ENCODE results near the gene SPG11.
"Not testable (repeated sequence)": the region's sequence is repeated elsewhere in the genome, so short reads cannot be mapped to it uniquely, and the experiment has no call there.

Gene SPG11

GRCh38 chr15:44673639-44674038, 10.2 kb upstream of the SPG11 start:
- DNase-seq = no peak

- DNase-seq = no peak
Observed at GRCh38 chr15:44670087-44670950, 6.9 kb upstream of the SPG11 start.

- no peak for DNase-seq
Observed at GRCh38 chr15:44668921-44669320, 5.5 kb upstream of the SPG11 start.

DNA sequence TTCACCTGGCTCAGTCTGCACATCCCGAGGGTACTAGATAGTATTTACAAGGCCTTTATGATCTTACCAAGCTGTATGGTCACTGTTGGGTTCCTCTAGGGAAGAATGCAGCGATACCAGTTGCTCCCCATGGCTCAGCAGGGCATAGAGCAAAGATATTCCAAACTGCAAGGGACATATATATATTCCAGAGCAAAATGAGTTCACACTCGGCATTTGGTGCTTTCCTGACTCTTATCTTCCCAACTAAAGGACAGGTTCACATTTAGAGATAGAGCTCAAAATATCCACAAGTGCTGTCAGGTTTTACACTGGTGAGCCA, 3.5 kb upstream of the SPG11 start:
- no peak for DNase-seq

- DNase-seq = no peak
Observed at GRCh38 chr15:44666210-44667038, 3.0 kb upstream of the SPG11 start.

- peak; percentile 84 for DNase-seq
Observed at GRCh38 chr15:44662478-44663409, 718 bp downstream of the SPG11 start.

DNA sequence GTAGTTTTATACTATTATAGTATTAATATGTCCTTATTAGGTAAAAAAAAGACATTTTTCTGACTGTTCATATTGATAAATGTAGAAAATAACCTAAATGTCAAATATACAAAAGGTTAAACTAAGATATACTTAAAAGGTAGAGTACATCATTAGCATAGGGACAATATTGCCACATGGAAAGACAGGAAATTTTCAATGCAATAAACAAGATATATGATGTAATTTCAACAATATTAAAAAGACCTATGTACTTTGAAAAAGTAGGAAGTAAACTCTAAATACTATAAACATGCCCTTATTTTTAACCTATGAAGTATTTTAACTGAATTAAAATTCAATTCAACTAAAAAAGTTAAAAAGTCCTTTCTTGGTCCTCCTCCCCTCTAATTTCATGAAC, 1.9 kb downstream of the SPG11 start:
- no peak for DNase-seq

DNA sequence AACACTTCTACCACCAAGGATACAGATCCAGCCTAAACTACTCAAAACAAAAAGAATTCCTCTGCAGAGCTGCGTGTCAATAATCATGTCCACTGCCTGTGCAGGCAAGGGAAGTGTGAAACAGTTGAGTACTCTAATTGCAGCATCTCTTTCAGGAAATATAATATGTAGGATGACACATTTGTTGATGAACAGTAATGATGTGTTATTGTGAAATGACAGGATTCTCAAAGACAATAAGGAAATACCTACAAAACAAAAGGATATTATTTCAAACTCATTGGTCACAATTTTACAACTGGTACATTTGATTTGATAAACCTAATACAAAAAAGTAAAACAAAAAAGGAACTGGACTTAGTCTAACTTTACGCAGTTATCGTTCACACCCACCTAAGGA, 4.4 kb downstream of the SPG11 start:
- DNase-seq = no peak

GRCh38 chr15:44657378-44657777, 6.1 kb downstream of the SPG11 start:
- DNase-seq = no peak

DNA sequence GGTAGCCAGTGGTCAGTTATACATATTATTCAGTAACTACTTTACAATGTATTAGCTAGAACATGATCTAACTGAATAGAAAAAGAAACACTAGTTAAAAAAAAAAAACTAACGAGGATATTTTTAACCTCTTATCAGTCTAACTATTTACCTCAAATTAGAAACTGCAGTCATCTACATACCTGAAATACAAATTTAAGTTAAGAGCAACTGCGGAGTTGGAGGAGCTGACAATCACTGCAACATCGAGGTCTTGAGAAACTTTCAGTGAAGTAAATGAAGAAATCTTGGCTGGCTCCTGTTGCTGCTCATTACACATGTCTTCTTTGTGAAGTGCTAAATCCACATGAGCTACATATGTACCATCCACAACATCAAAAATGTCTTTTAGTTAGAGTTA, 6.5 kb downstream of the SPG11 start:
- DNase-seq = no peak

GRCh38 chr15:44656298-44656697, 7.2 kb downstream of the SPG11 start:
- no peak for DNase-seq

DNA sequence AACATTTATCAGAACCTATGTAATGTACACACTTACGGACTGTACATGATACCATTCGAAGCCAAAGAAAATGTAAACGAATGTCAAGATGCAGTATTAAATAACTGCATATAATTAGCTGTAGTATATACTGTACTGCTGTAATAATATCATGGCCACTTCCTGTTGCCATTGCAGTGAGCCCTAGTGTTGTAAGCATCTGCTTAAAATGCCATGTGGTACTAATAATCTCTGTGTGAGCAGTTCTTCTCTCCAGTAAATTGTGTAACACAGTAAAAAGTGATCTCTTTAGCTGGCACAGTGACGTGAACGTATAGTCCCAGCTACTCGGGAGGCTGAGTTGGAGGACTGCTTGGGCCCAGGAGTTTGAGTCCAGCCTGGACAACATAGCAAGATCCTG, 8.6 kb downstream of the SPG11 start:
- no peak for DNase-seq

DNA sequence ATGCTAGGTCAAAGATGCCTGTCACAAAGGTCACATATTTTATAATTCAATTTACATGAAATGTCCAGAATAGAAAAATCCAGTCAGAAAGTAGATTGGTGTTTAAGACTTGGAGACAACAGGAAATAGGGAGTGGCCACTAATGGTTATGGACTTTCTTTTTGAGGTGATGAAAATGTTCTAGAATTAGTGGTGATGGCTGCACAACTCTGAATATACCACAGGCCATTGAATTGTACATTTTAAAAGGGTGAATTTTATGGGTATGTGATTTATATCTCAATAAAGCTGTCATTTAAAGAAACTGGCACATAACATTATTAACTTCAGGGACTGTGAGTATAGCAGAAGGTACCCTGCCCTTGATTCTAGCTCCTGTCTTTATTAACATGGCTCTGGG, 15.8 kb downstream of the SPG11 start:
- no peak for DNase-seq

GRCh38 chr15:44647036-44647435, 16.4 kb downstream of the SPG11 start:
- DNase-seq = no peak

DNA sequence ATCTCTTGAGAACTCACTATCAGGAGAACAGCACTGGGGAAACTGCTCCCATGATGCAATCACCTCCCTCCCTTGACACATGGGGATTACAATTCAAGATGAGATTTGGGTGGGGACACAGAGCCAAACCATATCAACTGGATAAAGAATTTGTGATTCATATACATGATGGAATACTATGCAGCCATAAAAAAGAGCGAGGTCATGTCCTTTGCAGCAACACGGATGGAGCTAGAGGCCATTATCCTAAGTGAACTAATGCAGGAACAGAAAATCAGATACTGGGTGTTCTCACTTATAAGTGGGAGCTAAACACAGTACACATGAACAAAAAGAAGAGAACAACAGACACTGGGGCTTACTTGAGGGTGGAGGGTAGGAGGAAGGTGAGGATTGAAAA, 17.0 kb downstream of the SPG11 start:
- no peak for DNase-seq

DNA sequence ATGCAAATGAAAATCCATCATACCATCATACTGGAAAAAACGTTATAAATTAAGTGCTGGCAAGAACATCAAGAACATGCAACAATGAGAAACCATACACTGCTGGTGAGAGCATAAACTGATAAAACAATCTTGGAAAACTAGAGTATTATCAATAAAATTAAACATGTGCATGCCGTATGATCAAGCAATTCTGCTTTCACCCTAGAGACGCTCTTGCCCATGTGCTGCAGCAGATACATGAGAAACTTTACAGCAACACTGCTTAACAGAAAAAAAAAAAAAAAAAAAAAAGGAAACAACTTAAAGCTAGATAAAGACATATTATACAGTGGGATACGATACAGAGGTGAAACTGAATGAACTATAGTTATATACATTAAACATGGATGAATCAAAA, 21.8 kb downstream of the SPG11 start:
- no peak for DNase-seq

- no peak for DNase-seq
Observed at GRCh38 chr15:44636976-44637375, 26.5 kb downstream of the SPG11 start.

DNA sequence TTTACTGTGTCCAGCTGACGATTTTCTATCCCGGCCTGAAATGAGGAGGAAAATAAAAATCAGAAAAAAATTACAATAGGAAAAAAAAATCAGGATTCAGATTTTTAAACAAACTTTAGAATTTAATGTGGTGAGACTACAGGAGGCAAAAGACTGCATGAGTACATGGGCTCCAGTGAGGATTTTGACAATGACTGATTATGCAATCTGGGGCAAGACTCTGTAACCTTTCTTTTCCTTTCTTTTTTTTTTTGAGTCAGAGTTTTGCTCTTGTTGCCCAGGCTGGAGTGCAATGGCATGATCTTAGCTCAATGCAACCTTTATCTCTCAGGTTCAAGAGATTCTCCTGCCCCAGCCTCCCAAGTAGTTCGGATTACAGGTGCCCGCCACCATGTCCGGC, 29.9 kb downstream of the SPG11 start:
- DNase-seq = no peak

DNA sequence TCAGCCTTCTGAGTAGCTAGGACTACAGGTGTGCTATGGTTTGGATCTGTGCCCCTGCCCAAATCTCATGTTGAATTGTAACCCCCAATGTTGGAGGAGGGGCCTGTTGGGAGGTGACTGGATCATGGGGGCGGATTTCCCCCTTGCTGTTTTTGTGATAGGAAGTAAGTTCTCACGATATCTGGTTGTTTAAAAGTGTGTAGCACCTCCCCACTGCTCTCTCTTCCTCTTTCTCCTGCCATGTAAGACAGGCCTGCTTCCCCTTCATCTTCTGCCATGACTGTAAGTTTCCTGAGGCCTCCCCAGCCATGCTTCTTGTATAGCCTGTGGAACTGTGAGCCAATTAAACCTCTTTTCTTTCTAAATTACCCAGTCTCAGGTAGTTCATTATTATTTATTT, 38.2 kb downstream of the SPG11 start:
- DNase-seq = not testable (repeated sequence)

DNA sequence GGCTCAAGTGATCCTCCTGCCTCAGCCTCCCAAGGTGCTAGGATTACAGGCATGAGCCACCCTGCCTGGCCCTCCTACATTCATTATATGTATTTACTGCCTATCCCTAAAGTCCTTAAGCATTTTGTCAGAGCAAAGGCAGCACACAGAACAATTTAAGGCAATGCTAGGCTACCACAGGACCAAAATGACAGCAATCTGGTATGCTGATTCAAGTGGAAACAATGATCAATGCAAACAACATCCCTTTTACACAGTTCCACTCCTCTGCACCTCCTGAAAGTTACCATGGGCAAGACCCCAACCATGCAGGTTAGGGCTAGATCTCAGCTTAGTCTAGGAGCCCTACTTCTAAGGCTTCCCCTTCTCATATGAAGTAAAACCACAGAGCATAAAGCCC, 40.3 kb downstream of the SPG11 start:
- DNase-seq = no peak

DNA sequence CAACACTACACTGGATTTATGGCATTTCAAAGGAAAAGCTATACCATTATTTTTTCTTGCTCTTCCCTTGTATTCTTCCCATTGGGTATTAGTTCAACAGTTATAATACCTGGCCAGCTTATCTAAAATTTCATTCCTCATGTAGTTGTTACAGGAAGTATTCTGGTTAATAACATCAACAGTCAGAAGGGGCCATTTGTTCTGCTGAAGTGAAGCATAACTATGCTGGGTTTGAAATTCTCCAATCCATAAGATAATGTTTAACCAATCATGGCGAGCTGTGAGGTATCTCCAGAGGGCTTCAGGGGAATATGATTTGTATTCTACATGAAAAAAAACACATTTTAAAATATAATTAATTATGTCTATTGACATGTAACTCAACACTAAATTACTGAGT, 43.4 kb downstream of the SPG11 start:
- no peak for DNase-seq

DNA sequence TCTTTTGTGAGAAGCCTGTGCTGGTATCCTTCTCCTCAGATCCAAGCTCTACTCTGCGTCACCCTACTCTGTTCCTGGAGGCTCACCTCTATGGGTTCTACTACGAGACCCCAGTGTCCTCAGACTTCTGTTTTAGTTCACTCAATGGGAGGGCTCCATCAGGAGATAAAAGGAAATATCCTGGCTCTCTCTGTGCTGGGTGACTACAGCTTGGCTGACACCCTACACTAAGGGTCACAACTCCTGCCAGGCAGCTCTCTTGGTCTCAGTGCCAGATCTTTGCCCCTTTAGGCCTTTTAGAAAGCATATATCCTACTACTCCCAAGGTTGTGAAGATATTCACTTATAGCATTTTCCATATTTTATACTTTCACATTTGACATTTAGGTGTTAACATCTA, 46.5 kb downstream of the SPG11 start:
- DNase-seq = no peak

DNA sequence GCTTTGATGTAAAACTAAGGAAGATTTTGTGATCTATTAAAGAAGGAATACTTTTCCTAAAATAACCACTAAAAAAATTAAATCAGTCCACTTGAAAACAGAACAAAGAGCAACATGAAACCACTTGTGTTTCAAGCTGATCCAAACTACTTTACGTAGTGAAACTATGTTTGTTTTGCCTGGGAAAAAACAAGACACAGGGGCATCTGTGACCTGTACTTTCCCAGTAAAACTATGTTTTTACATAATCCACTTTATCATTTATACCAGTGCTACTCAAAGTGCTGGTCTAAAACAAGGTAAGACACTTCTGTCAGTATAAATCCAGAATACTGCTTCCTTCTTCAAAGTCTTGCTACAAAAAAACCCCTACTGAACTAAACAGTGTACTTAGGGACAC, 56.7 kb downstream of the SPG11 start:
- no peak for DNase-seq

Data from activated gamma-delta T cell treated with Interleukin-2 at 50 U/mL for 16 hours (primary cell).